ENCODE data around the gene TMEM217. TPM values are rescaled to one million over a fixed set of nuclear protein-coding genes. Genes with fewer than 3 reads are reported as not detected.
A peak's percentile ranks its signal among the peaks of the same experiment; 100 is the strongest.
"Not testable (repeated sequence)": the region's sequence is repeated elsewhere in the genome, so short reads cannot be mapped to it uniquely, and the experiment has no call there.

TMEM217 gene
- total RNA-seq, result 1 to 10 TPM in 2 of 4 donors, under 1 TPM in 1, not detected in 1; 0.41 to 1.4 (median 1.1) TPM

DNA sequence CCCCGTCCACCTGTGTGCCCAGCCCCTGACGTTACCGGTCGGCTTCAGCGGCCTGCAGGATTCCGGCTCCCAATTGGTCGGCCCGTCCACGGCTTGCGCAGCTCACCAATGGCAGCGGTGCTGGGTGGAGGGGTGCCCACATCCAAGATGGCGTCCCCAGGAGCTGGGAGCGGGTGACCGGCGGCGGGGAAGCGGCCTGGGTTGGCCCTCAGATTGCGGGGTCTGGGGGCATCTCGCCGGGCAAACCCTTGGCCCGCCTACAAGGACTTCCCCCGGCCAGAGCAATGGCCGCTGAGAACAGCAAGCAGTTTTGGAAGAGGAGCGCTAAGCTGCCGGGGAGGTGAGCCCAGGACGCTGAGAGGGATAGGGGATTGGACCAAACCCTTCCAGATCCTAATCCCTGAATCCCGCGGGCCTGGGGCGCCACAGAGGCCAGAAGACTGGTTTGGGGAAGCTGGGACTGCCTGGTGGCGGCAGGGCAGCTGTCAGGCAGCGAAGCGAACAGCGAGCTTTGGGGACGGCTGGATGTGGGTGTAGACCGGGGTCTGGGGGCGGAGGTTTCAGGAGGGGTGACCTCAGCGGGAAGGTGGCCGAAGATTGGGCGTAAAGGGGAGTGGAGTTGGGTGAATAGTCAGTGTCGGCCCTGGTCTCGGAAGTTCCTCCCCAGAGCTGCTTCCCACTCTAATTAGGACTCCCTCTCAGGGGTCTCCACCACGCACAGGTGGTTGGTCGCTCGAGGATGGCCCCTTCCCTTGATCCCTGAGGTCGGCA, at the start of gene TMEM217, which contains the start of gene TBC1D22B:
Gene TMEM217 (minus strand): TSS at position 511 of the 771 bp plus-strand sequence. CDS start 39,114 bp downstream, outside the sequence.
Gene TBC1D22B (plus strand): TSS at position 139 of the 771 bp plus-strand sequence. CDS start 146 bp downstream, at position 285.
- intact Hi-C loops (cut with DNase I; ENCODE audit: low total_unique reads) (no loop called here), in situ Hi-C loops (cut with MboI; ENCODE audit: low pct_ligation_motif_present in 1 of 4, low pct_unique_long_range_greater_than_20kb in 1 of 4, low sequenced_read_pairs in 3 of 4) (no loop called here)
- Histone ChIP-seq H3K27me3 (no peaks in the 10 kb centered on the region), H3K4me1 (peaks cover 6 to 28% (median 19%) of the 10 kb centered on the region in 4 donors), H3K27ac (peak within 1 kb of the TSS; percentile 81 to 92 (median 89)), H3K36me3 (no peaks in the 10 kb centered on the region), H3K9me3 (no peaks in the 10 kb centered on the region), H3K4me3 (peak within 1 kb of the TSS; percentile 81 to 91 (median 86))
- WGBS, 2 donors (ENCODE audit: low coverage in 1 of 2), result 0% methylated on average over 43 of the region's 45 CpGs; no CpG with 5 or more reads in 1 of the 2 donors
- peak; percentile 98 for DNase-seq
- peak; percentile 80 for TF ChIP-seq POLR2A (IDR thresholded peaks at IDR 0.05)
- TF ChIP-seq POLR2AphosphoS5 (IDR thresholded peaks at IDR 0.05), result peak; percentile 65 to 79 (median 68)
- TF ChIP-seq EP300 (IDR thresholded peaks at IDR 0.05; ENCODE audit: low read depth), result no peak
- TF ChIP-seq, protein P1, sequence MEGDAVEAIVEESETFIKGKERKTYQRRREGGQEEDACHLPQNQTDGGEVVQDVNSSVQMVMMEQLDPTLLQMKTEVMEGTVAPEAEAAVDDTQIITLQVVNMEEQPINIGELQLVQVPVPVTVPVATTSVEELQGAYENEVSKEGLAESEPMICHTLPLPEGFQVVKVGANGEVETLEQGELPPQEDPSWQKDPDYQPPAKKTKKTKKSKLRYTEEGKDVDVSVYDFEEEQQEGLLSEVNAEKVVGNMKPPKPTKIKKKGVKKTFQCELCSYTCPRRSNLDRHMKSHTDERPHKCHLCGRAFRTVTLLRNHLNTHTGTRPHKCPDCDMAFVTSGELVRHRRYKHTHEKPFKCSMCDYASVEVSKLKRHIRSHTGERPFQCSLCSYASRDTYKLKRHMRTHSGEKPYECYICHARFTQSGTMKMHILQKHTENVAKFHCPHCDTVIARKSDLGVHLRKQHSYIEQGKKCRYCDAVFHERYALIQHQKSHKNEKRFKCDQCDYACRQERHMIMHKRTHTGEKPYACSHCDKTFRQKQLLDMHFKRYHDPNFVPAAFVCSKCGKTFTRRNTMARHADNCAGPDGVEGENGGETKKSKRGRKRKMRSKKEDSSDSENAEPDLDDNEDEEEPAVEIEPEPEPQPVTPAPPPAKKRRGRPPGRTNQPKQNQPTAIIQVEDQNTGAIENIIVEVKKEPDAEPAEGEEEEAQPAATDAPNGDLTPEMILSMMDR (IDR thresholded peaks at IDR 0.05), result no peak

DNA sequence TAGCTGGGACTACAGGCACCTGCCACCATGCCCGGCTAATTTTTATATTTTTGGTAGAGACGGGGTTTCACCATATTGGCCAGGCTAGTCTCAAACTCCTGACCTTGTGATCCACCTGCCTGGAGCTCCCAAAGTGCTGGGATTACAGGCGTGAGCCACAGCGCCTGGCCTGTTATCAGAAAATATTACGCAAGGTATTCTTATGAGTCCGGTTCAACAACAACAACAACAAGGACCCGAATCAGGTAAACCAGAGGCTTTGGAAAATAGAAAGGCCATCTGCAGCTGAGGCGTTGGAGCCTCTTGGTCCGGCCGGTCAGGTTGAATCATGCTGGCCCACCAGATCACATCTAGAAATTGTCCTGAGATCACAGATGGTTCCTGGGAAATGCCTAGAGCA, 49.5 kb upstream of the TMEM217 start:
- DNase-seq; in situ Hi-C loops (cut with MboI; ENCODE audit: low pct_ligation_motif_present in 1 of 4, low pct_unique_long_range_greater_than_20kb in 1 of 4, low sequenced_read_pairs in 3 of 4); H3K27me3 ChIP-seq; H3K9me3 ChIP-seq; intact Hi-C loops (cut with DNase I; ENCODE audit: low total_unique reads); H3K4me3 ChIP-seq: not testable (repeated sequence)
- H3K27ac ChIP-seq, result peak overlapping the region in 1 of 4 donors; percentile 32
- WGBS, 2 donors (ENCODE audit: low coverage in 1 of 2), result 92% methylated on average over 10 of the region's 10 CpGs; no CpG with 5 or more reads in 1 of the 2 donors
- peaks cover 0 to 11% (median 3%) of the 10 kb centered on the region in 4 donors for H3K36me3 ChIP-seq
- peaks cover 0 to 12% (median 4%) of the 10 kb centered on the region in 4 donors for H3K4me1 ChIP-seq

DNA sequence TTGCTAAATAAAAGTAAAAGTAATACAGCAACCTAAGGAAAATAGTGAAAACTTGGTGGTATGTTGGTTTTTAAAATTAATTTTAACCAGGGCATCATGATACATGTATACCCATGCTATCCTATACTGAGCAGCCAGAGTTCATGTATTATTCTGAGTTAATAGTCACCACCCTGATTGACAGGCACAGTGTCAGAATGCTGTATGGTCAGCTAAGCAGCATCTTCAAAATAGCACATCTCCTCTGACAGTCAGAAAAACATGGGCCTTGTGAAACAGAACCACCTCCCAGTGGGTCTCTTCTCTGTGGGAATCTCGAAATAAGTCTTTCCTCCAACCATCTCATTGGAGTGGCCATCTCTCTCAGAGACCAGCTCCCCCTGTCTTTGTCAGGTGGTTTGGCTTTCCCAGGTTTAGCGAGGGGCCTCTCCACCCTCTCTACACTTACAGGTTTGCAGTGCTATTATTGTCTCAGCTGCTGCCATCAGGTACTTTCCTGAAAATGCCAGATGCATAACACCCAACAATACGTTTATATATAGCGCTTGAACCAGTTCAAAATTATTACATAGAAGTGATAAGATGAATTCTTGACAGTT, 48.8 kb upstream of the TMEM217 start:
- Histone ChIP-seq H3K27ac (no peak overlapping the region), H3K4me1 (peaks cover 0 to 12% (median 4%) of the 10 kb centered on the region in 4 donors), H3K9me3 (no peaks in the 10 kb centered on the region), H3K36me3 (peaks cover 0 to 12% (median 3%) of the 10 kb centered on the region in 4 donors), H3K27me3 (no peaks in the 10 kb centered on the region), H3K4me3 (no peak overlapping the region)
- in situ Hi-C loops (cut with MboI; ENCODE audit: low pct_ligation_motif_present in 1 of 4, low pct_unique_long_range_greater_than_20kb in 1 of 4, low sequenced_read_pairs in 3 of 4), result no loop called here
- TF ChIP-seq, protein P1 (IDR thresholded peaks at IDR 0.05), result no peak
- TF ChIP-seq POLR2A (IDR thresholded peaks at IDR 0.05) (no peak), EP300 (IDR thresholded peaks at IDR 0.05; ENCODE audit: low read depth) (no peak), POLR2AphosphoS5 (IDR thresholded peaks at IDR 0.05) (no peak)
- intact Hi-C loops (cut with DNase I; ENCODE audit: low total_unique reads), result no loop called here
- WGBS, 2 donors (ENCODE audit: low coverage in 1 of 2), result 91 to 95% methylated on average over 2 to 4 of the region's 4 CpGs
- DNase-seq, result no peak

DNA sequence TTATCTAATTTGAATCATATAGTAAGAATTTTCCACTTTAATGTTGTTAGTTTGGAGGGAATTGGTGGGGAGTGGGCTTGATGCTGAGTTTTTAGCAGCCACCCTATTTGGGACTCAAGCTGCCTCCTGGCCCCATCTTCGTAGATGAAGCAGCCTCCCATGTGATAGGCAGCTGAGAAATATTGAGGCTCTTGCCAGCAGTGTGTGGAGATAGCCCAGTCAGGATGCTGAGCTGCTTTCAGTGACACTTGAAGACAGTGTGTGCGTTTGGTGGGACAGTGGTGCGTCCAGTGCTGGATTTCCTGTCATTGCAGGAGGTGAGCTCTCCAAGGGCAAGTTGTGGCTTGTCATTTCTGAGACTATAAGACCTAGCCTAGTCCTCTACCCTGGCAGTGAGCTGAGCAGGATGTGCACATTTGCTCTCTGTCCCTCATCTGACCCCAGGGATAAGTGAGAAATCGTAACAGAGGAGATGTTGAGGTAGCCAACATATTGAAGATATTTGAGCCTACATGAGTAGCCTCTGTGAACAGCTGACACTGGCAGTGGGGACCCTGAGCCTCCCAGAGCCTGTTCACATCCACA, 48.0 kb upstream of the TMEM217 start:
- TF ChIP-seq, protein P1 (IDR thresholded peaks at IDR 0.05), result no peak
- TF ChIP-seq POLR2A (IDR thresholded peaks at IDR 0.05) (no peak), EP300 (IDR thresholded peaks at IDR 0.05; ENCODE audit: low read depth) (no peak), POLR2AphosphoS5 (IDR thresholded peaks at IDR 0.05) (no peak)
- Histone ChIP-seq H3K27ac (no peak overlapping the region), H3K9me3 (no peaks in the 10 kb centered on the region), H3K27me3 (no peaks in the 10 kb centered on the region), H3K4me1 (peaks cover 0 to 12% (median 4%) of the 10 kb centered on the region in 4 donors), H3K36me3 (peaks cover 0 to 12% (median 3%) of the 10 kb centered on the region in 4 donors), H3K4me3 (no peak overlapping the region)
- DNase-seq, result no peak
- intact Hi-C loops (cut with DNase I; ENCODE audit: low total_unique reads) (no loop called here), in situ Hi-C loops (cut with MboI; ENCODE audit: low pct_ligation_motif_present in 1 of 4, low pct_unique_long_range_greater_than_20kb in 1 of 4, low sequenced_read_pairs in 3 of 4) (no loop called here)
- 97% methylated on average over 4 of the region's 4 CpGs; no CpG with 5 or more reads in 1 of the 2 donors for WGBS, 2 donors (ENCODE audit: low coverage in 1 of 2)
